ENCODE data around the gene GKN1. TPM values are rescaled to one million over a fixed set of nuclear protein-coding genes. Genes with fewer than 3 reads are reported as not detected.

Gene GKN1
- total and polyA plus RNA-seq, 4 donors = 0.15 TPM; not detected in 3

- no peak for TF ChIP-seq CTCF (IDR thresholded peaks at IDR 0.05; ENCODE audit: control extremely low read depth, extremely low read depth)
- H3K27ac ChIP-seq (ENCODE audit: low read depth in 1 of 2, low read length in 1 of 2) = no peak overlapping the region
- ATAC-seq (ENCODE audit: insufficient read depth, low FRiP score) (no peak), DNase-seq (no peak)
- no peaks in the 10 kb centered on the region for H3K9me3 ChIP-seq (ENCODE audit: control insufficient read depth in 4 of 4, insufficient read depth in 3 of 4, low read length in 3 of 4)
- WGBS, 2 donors = 69 to 78% methylated on average over 8 of the region's 8 CpGs
- no peak overlapping the region for H3K9ac ChIP-seq (ENCODE audit: insufficient read depth in 1 of 2, low read length in 2 of 2)
- H3K27me3 ChIP-seq (ENCODE audit: control insufficient read depth in 3 of 3, insufficient read depth in 3 of 3, low read length in 2 of 3) = no peaks in the 10 kb centered on the region
- H3K4me1 ChIP-seq (ENCODE audit: control insufficient read depth in 5 of 5, insufficient read depth in 5 of 5, low read length in 5 of 5) = peaks cover 5 to 24% (median 15%) of the 10 kb centered on the region in 5 donors
- no peaks in the 10 kb centered on the region for H3K36me3 ChIP-seq (ENCODE audit: control insufficient read depth in 4 of 4, insufficient read depth in 4 of 4, low read length in 4 of 4)
- no peak overlapping the region for H3K4me3 ChIP-seq
Observed at GRCh38 chr2:69020496-69021426, 46.3 kb downstream of the GKN1 start.

GRCh38 chr2:69021727-69022126 lies 47.3 kb downstream of the GKN1 start:
- Histone ChIP-seq H3K36me3 (ENCODE audit: control insufficient read depth in 4 of 4, insufficient read depth in 4 of 4, low read length in 4 of 4) (no peaks in the 10 kb centered on the region), H3K27ac (ENCODE audit: low read depth in 1 of 2, low read length in 1 of 2) (no peak overlapping the region), H3K27me3 (ENCODE audit: control insufficient read depth in 3 of 3, insufficient read depth in 3 of 3, low read length in 2 of 3) (no peaks in the 10 kb centered on the region), H3K9me3 (ENCODE audit: control insufficient read depth in 4 of 4, insufficient read depth in 3 of 4, low read length in 3 of 4) (no peaks in the 10 kb centered on the region), H3K9ac (ENCODE audit: insufficient read depth in 1 of 2, low read length in 2 of 2) (no peak overlapping the region), H3K4me1 (ENCODE audit: control insufficient read depth in 5 of 5, insufficient read depth in 5 of 5, low read length in 5 of 5) (peaks cover 7 to 26% (median 14%) of the 10 kb centered on the region in 5 donors), H3K4me3 (no peak overlapping the region)
- ATAC-seq (ENCODE audit: insufficient read depth, low FRiP score) = no peak
- TF ChIP-seq CTCF (IDR thresholded peaks at IDR 0.05; ENCODE audit: control extremely low read depth, extremely low read depth) = no peak
- 78 to 85% methylated on average over 4 of the region's 4 CpGs for WGBS, 2 donors
- DNase-seq = no peak

- TF ChIP-seq CTCF (IDR thresholded peaks at IDR 0.05; ENCODE audit: control extremely low read depth, extremely low read depth) = no peak
- H3K4me1 ChIP-seq (ENCODE audit: control insufficient read depth in 5 of 5, insufficient read depth in 5 of 5, low read length in 5 of 5) = peaks cover 3 to 20% (median 7%) of the 10 kb centered on the region in 5 donors
- H3K27me3 ChIP-seq (ENCODE audit: control insufficient read depth in 3 of 3, insufficient read depth in 3 of 3, low read length in 2 of 3) = no peaks in the 10 kb centered on the region
- no peak overlapping the region for H3K27ac ChIP-seq (ENCODE audit: low read depth in 1 of 2, low read length in 1 of 2)
- no peak overlapping the region for H3K4me3 ChIP-seq
- H3K36me3 ChIP-seq (ENCODE audit: control insufficient read depth in 4 of 4, insufficient read depth in 4 of 4, low read length in 4 of 4) = no peaks in the 10 kb centered on the region
- no peak overlapping the region for H3K9ac ChIP-seq (ENCODE audit: insufficient read depth in 1 of 2, low read length in 2 of 2)
- H3K9me3 ChIP-seq (ENCODE audit: control insufficient read depth in 4 of 4, insufficient read depth in 3 of 4, low read length in 3 of 4) = peaks cover 0 to 4% (median 0%) of the 10 kb centered on the region in 4 donors
- WGBS, 2 donors = 87 to 91% methylated on average over 1 of the region's 1 CpG
- DNase-seq (no peak), ATAC-seq (ENCODE audit: insufficient read depth, low FRiP score) (no peak)
Observed at GRCh38 chr2:69022548-69022947, 48.1 kb downstream of the GKN1 start.

Measured in lung (tissue), 12 donors.